Loucy (cell line): ENCODE measurements around the gene ACER3.
"Not testable (repeated sequence)": the region's sequence is repeated elsewhere in the genome, so short reads cannot be mapped to it uniquely, and the experiment has no call there.

ENCODE experiments used
- CTCF ChIP-seq: fragments of 200-600 bp; sonication (generic); conservative IDR thresholded peaks from 2 replicates; pipeline ENCODE4 v1.5.1; 2014; ENCODE audit warnings: mild to moderate bottlenecking, antibody characterized with exemption, low read length
- EZH2phosphoT487 ChIP-seq: fragments of 200-600 bp; IDR thresholded peaks from 2 replicates; pipeline ENCODE4 v1.6.1; 2018; ENCODE audit warnings: antibody characterized with exemption, mild to moderate bottlenecking, moderate library complexity, borderline replicate concordance

GRCh38 chr11:77018396-77018924 is 157.7 kb downstream of the ACER3 start:
- TF ChIP-seq EZH2phosphoT487, CTCF: not testable (repeated sequence)
